Measurements from ENCODE around the gene FRYL.
"Not testable (repeated sequence)": the region's sequence is repeated elsewhere in the genome, so short reads cannot be mapped to it uniquely, and the experiment has no call there.

The FRYL gene

DNA sequence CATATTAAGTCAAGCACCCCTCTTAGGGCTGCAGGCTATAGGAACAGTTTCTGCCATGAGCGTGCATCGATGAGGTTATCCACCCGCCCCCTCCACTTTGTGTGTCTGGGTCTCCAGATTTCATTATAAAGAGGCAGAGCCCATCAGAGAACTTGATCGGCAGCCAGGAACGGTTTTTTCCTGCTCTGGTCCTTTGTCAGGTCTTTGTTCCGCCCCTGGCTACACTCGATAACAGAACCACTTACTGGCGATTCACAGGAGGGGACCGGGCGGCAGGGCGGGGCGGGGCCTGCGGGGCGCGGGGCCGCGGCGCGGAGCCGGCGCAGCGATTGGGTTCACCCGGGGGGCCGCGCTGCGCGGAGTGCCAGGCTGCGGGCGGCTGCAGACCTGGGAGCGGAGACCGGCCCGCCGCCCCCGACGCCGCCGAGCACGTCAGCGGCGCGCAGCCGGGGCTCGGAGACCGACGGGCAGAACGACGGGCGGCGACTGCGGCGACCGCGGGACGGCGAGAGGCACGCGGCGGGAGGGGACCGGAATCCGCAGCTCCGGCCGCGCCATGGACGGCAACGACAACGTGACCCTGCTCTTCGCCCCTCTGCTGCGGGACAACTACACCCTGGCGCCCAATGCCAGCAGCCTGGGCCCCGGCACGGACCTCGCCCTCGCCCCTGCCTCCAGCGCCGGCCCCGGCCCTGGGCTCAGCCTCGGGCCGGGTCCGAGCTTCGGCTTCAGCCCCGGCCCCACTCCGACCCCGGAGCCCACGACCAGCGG, 296.9 kb downstream of the FRYL start, which contains the start of gene SLC10A4:
SLC10A4 (plus strand) TSS at position 338 of the 771 bp plus-strand sequence; CDS start at position 557, 219 bp downstream.
- no peak for DNase-seq

GRCh38 chr4:48481581-48481980, 298.5 kb downstream of the FRYL start:
- DNase-seq = no peak

GRCh38 chr4:48478273-48478672, 301.8 kb downstream of the FRYL start:
- DNase-seq = no peak

GRCh38 chr4:48475770-48476169, 304.3 kb downstream of the FRYL start:
- no peak for DNase-seq

- DNase-seq = no peak
Measured at GRCh38 chr4:48472794-48473193, 307.3 kb downstream of the FRYL start.

GRCh38 chr4:48470570-48470969, 309.5 kb downstream of the FRYL start:
- DNase-seq = no peak

- DNase-seq = no peak
Measured at GRCh38 chr4:48470137-48470536, 309.9 kb downstream of the FRYL start.

DNA sequence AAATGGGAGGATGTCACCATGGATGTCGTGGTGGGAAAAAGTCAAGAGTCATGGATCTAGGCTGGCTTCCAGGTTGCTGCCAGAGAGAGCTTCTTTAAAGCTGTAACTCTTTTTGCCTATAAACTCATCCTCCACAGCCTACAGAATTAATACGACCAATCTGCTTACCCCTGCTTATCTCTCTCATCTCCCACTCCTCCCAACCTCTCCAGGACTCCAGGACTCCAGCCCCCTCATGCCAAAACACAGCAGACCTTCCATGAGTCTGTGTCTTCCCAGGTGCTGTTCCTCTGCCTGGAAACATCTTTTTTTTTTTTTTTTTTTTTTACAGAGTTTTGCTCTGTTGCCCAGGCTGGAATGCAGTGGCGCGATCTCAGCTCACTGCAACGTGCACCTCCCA, 312.2 kb downstream of the FRYL start:
- no peak for DNase-seq

DNA sequence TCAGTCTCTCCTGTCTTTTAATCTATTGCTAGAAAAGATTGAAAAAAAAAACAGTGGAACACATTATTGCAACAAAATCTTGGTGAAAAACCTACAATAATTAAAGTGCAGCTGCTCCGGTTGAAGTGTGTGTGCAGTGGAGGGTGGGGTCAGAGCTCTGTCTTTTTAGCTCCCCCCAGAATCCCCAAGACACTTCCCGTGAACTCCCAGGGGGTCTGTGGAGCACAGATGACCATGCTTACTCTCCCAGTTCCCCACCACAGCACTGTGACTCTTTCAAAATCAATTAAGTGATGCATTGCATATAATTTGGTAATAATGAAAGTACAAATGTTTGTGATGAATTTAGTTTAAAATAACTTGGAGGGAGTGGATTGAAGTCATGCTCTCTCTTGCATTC, 312.6 kb downstream of the FRYL start:
- DNase-seq = no peak

DNA sequence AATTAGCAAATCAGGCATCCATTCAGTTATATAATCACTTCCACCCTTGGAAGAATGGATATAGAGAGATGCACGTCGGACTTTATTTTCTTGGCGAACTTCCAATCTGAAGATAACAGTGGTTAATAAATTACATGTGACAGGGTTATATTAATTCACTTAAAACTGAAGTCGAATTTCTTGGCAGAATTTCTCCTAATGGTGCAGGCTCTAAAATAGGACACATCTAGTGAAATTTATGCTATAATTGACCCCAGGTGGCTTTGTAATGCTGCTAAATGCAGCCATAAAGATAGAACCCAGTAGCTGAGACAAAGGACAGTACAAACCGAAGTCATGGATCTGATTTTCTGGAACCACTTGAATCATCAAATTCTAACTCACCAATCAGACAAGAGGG, 317.7 kb downstream of the FRYL start:
- no peak for DNase-seq

DNA sequence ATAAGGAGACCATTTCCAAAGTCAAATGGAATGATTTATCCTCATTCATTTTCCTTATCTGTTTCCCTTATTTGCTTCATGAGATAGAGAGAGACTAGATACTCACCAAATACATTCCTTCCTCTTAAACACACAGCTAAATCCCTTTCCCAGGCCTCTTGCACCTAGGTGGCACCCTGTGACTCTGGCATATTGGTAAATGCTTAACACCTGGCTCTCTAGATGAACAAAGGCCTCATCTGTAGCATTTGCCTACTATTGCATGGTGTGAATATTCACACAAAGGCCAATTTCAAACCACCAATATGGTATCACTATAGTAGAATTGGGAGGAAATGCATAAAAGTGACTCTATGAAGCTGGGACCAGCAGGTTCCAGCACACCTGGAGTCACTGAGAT, 319.1 kb downstream of the FRYL start:
- DNase-seq = no peak

GRCh38 chr4:48454591-48454990, 325.5 kb downstream of the FRYL start:
- DNase-seq = no peak

GRCh38 chr4:48451656-48452055, 328.4 kb downstream of the FRYL start:
- not testable (repeated sequence) for DNase-seq

DNA sequence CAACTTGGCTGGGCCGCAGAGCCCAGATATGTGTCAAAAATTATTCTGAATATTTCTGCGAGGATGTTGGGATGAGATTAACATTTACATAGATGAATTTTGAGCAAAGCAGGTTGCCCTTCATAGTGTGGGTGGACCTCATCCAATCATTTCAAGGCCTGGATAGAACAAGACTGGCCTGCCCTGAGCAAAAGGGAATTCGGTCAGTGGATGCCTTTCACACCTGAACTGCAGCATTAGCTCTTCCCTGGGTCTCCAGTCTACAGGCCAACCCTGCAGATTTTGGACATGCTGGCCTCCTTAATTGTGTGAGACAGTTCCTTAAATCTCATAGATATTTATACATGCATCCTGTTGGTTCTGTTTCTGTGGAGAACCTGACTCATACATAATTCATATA, 329.3 kb downstream of the FRYL start:
- DNase-seq = no peak

DNA sequence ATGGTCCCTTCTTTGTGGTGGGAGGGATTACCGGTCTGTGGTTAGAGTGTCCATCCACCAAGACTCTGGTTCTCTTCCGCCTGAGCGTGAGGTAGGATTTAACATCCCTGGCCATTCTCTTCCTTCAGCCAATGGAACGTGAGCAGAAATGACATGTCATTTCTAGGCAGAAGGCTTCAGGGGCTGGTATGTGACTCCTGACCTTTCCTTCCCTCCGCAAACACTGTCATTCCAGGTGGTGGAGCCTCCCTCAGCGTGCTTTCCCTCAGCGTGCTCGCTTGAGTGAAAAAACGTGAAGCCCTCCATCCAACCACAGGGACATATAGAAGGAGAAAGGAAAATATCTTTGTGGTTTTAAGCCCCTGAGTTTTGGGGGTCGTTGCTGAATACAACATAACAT, 330.9 kb downstream of the FRYL start:
- no peak for DNase-seq

All from DMS153 (cell line).